Stimulated activated naive CD8-positive, alpha-beta T cell treated with anti-CD3 and anti-CD28 coated beads, Interleukin-15, Interleukin-2, amounts not matched to agents 100 ng/mL and 50 ng/mL, for 24 hours (primary cell): Measurements from ENCODE around the gene NYNRIN.

ENCODE experiments used
- H3K27ac Mint-ChIP-seq: one replicate; pipeline ENCODE4 v1.8.0; 2021; ENCODE audit warnings: mild to moderate bottlenecking, mixed read lengths
- H3K27me3 Mint-ChIP-seq: one replicate; pipeline ENCODE4 v1.8.0; 2021; ENCODE audit warnings: mixed read lengths
- H3K36me3 Mint-ChIP-seq: one replicate; pipeline ENCODE4 v1.8.0; 2021; ENCODE audit warnings: low read depth, mixed read lengths
- H3K4me1 Mint-ChIP-seq: one replicate; pipeline ENCODE4 v1.8.0; 2021; ENCODE audit warnings: low read depth, mixed read lengths
- H3K4me3 Mint-ChIP-seq: one replicate; pipeline ENCODE4 v1.8.0; 2021; ENCODE audit warnings: mild to moderate bottlenecking, mixed read lengths
- H3K9me3 Mint-ChIP-seq: one replicate; pipeline ENCODE4 v1.8.0; 2021; ENCODE audit warnings: mixed read lengths

Gene NYNRIN

GRCh38 chr14:24395609-24396582 is 2.9 kb upstream of the NYNRIN start:
- Mint-ChIP-seq H3K36me3 (no peaks in the 10 kb centered on the region), H3K27ac (peak overlapping the region; percentile 23), H3K27me3 (peaks cover 13% of the 10 kb centered on the region), H3K9me3 (no peaks in the 10 kb centered on the region), H3K4me3 (no peak overlapping the region), H3K4me1 (peaks cover 4% of the 10 kb centered on the region)

GRCh38 chr14:24397639-24398292 is 1.0 kb upstream of the NYNRIN start:
- H3K27ac Mint-ChIP-seq = no peak overlapping the region
- H3K4me1 Mint-ChIP-seq = peaks cover 4% of the 10 kb centered on the region
- no peaks in the 10 kb centered on the region for H3K9me3 Mint-ChIP-seq
- H3K27me3 Mint-ChIP-seq = peaks cover 7% of the 10 kb centered on the region
- no peak overlapping the region for H3K4me3 Mint-ChIP-seq
- H3K36me3 Mint-ChIP-seq = no peaks in the 10 kb centered on the region

- H3K36me3 Mint-ChIP-seq = no peaks in the 10 kb centered on the region
- H3K9me3 Mint-ChIP-seq = no peaks in the 10 kb centered on the region
- H3K27ac Mint-ChIP-seq = no peak overlapping the region
- H3K4me1 Mint-ChIP-seq = peaks cover 4% of the 10 kb centered on the region
- peaks cover 7% of the 10 kb centered on the region for H3K27me3 Mint-ChIP-seq
- H3K4me3 Mint-ChIP-seq = no peak overlapping the region
These were observed 530 bp upstream of the NYNRIN start for GRCh38 chr14:24398293-24398652.

GRCh38 chr14:24399447-24399822 is 632 bp downstream of the NYNRIN start:
- Mint-ChIP-seq H3K36me3 (no peaks in the 10 kb centered on the region), H3K27ac (no peak overlapping the region), H3K4me3 (peak overlapping the region; percentile 47), H3K27me3 (peaks cover 8% of the 10 kb centered on the region), H3K4me1 (peaks cover 4% of the 10 kb centered on the region), H3K9me3 (no peaks in the 10 kb centered on the region)

- no peak overlapping the region for H3K27ac Mint-ChIP-seq
- H3K9me3 Mint-ChIP-seq = no peaks in the 10 kb centered on the region
- H3K4me3 Mint-ChIP-seq = no peak overlapping the region
- H3K4me1 Mint-ChIP-seq = peaks cover 4% of the 10 kb centered on the region
- no peaks in the 10 kb centered on the region for H3K36me3 Mint-ChIP-seq
- H3K27me3 Mint-ChIP-seq = peaks cover 12% of the 10 kb centered on the region
These were observed 1.4 kb downstream of the NYNRIN start for GRCh38 chr14:24399999-24400718.

- no peaks in the 10 kb centered on the region for H3K9me3 Mint-ChIP-seq
- peaks cover 16% of the 10 kb centered on the region for H3K27me3 Mint-ChIP-seq
- no peak overlapping the region for H3K27ac Mint-ChIP-seq
- no peaks in the 10 kb centered on the region for H3K36me3 Mint-ChIP-seq
- H3K4me3 Mint-ChIP-seq = no peak overlapping the region
- H3K4me1 Mint-ChIP-seq = peaks cover 4% of the 10 kb centered on the region
These were observed 3.3 kb downstream of the NYNRIN start for GRCh38 chr14:24401810-24402702.

GRCh38 chr14:24403294-24403998 is 4.6 kb downstream of the NYNRIN start:
- no peak overlapping the region for H3K4me3 Mint-ChIP-seq
- H3K27me3 Mint-ChIP-seq = peaks cover 16% of the 10 kb centered on the region
- no peaks in the 10 kb centered on the region for H3K36me3 Mint-ChIP-seq
- H3K9me3 Mint-ChIP-seq = no peaks in the 10 kb centered on the region
- H3K27ac Mint-ChIP-seq = no peak overlapping the region
- peaks cover 4% of the 10 kb centered on the region for H3K4me1 Mint-ChIP-seq

- Mint-ChIP-seq H3K27me3 (peaks cover 16% of the 10 kb centered on the region), H3K4me1 (no peaks in the 10 kb centered on the region), H3K4me3 (no peak overlapping the region), H3K36me3 (no peaks in the 10 kb centered on the region), H3K9me3 (no peaks in the 10 kb centered on the region), H3K27ac (no peak overlapping the region)
These were observed 6.0 kb downstream of the NYNRIN start for GRCh38 chr14:24404814-24405213.

- no peaks in the 10 kb centered on the region for H3K9me3 Mint-ChIP-seq
- no peaks in the 10 kb centered on the region for H3K36me3 Mint-ChIP-seq
- no peak overlapping the region for H3K27ac Mint-ChIP-seq
- no peak overlapping the region for H3K4me3 Mint-ChIP-seq
- H3K4me1 Mint-ChIP-seq = no peaks in the 10 kb centered on the region
- H3K27me3 Mint-ChIP-seq = peaks cover 11% of the 10 kb centered on the region
These were observed 7.6 kb downstream of the NYNRIN start for GRCh38 chr14:24406416-24406815.

- no peaks in the 10 kb centered on the region for H3K36me3 Mint-ChIP-seq
- no peaks in the 10 kb centered on the region for H3K9me3 Mint-ChIP-seq
- H3K27ac Mint-ChIP-seq = no peak overlapping the region
- H3K4me3 Mint-ChIP-seq = no peak overlapping the region
- no peaks in the 10 kb centered on the region for H3K4me1 Mint-ChIP-seq
- H3K27me3 Mint-ChIP-seq = peaks cover 11% of the 10 kb centered on the region
These were observed 9.0 kb downstream of the NYNRIN start for GRCh38 chr14:24407608-24408325.

- no peak overlapping the region for H3K4me3 Mint-ChIP-seq
- H3K36me3 Mint-ChIP-seq = no peaks in the 10 kb centered on the region
- no peak overlapping the region for H3K27ac Mint-ChIP-seq
- H3K27me3 Mint-ChIP-seq = peaks cover 11% of the 10 kb centered on the region
- H3K9me3 Mint-ChIP-seq = no peaks in the 10 kb centered on the region
- no peaks in the 10 kb centered on the region for H3K4me1 Mint-ChIP-seq
These were observed 10.0 kb downstream of the NYNRIN start for GRCh38 chr14:24408764-24409163.

- Mint-ChIP-seq H3K36me3 (no peaks in the 10 kb centered on the region), H3K27ac (no peak overlapping the region), H3K27me3 (peaks cover 8% of the 10 kb centered on the region), H3K9me3 (no peaks in the 10 kb centered on the region), H3K4me3 (no peak overlapping the region), H3K4me1 (no peaks in the 10 kb centered on the region)
These were observed 10.4 kb downstream of the NYNRIN start for GRCh38 chr14:24409192-24409591.

- H3K27ac Mint-ChIP-seq = no peak overlapping the region
- no peaks in the 10 kb centered on the region for H3K9me3 Mint-ChIP-seq
- H3K36me3 Mint-ChIP-seq = no peaks in the 10 kb centered on the region
- no peaks in the 10 kb centered on the region for H3K4me1 Mint-ChIP-seq
- peaks cover 6% of the 10 kb centered on the region for H3K27me3 Mint-ChIP-seq
- no peak overlapping the region for H3K4me3 Mint-ChIP-seq
These were observed 11.2 kb downstream of the NYNRIN start for GRCh38 chr14:24409956-24410355.
